GM20000 (cell line): ENCODE results near the gene CST1.
"Not testable (repeated sequence)": the region's sequence is repeated elsewhere in the genome, so short reads cannot be mapped to it uniquely, and the experiment has no call there.

ENCODE experiments used
- DNase-seq: peaks from one replicate; pipeline ENCODE4 v3.0.0; 2012; ENCODE audit warnings: low spot score
- CTCF ChIP-seq: IDR thresholded peaks from 2 replicates; pipeline ENCODE4 v1.5.1; 2012; ENCODE audit warnings: mild to moderate bottlenecking, control low read depth; ENCODE audit errors: extremely low read depth, missing control alignments

CST1 gene

GRCh38 chr20:23765578-23765977, 14.8 kb upstream of the CST1 start:
- no peak for TF ChIP-seq CTCF
- DNase-seq, result no peak

- DNase-seq, result not testable (repeated sequence)
Measured at GRCh38 chr20:23764630-23765029, 13.9 kb upstream of the CST1 start.

- DNase-seq, result no peak
- TF ChIP-seq CTCF, result no peak
Measured at GRCh38 chr20:23763345-23763744, 12.6 kb upstream of the CST1 start.

- TF ChIP-seq CTCF, result no peak
- DNase-seq, result no peak
Measured at GRCh38 chr20:23759306-23759940, 8.7 kb upstream of the CST1 start.

- not testable (repeated sequence) for DNase-seq
Measured at GRCh38 chr20:23756792-23757191, 6.1 kb upstream of the CST1 start.

GRCh38 chr20:23755131-23755611, 4.4 kb upstream of the CST1 start:
- not testable (repeated sequence) for DNase-seq

- no peak for TF ChIP-seq CTCF
- no peak for DNase-seq
Measured at GRCh38 chr20:23754731-23755130, 4.0 kb upstream of the CST1 start.

GRCh38 chr20:23753589-23753988, 2.9 kb upstream of the CST1 start:
- no peak for DNase-seq
- TF ChIP-seq CTCF, result no peak

GRCh38 chr20:23753194-23753548, 2.4 kb upstream of the CST1 start:
- no peak for TF ChIP-seq CTCF
- DNase-seq, result no peak
